Measurements from ENCODE around the gene LGALS8.

LGALS8 gene

GRCh38 chr1:236509647-236510401, 14.0 kb upstream of the LGALS8 start:
- DNase-seq: no peak

GRCh38 chr1:236511735-236512418, 11.9 kb upstream of the LGALS8 start:
- DNase-seq: no peak

- no peak for DNase-seq
These were observed 8.9 kb upstream of the LGALS8 start for GRCh38 chr1:236514703-236515442.

GRCh38 chr1:236515443-236515958, 8.3 kb upstream of the LGALS8 start:
- no peak for DNase-seq

GRCh38 chr1:236516929-236517704, 6.7 kb upstream of the LGALS8 start:
- DNase-seq: no peak

GRCh38 chr1:236518322-236518721, 5.5 kb upstream of the LGALS8 start:
- DNase-seq: no peak

- DNase-seq: no peak
These were observed 3.3 kb upstream of the LGALS8 start for GRCh38 chr1:236520445-236521005.

GRCh38 chr1:236522937-236523703, 662 bp upstream of the LGALS8 start:
- no peak for DNase-seq

GRCh38 chr1:236524142-236524894, 536 bp downstream of the LGALS8 start:
- DNase-seq: no peak

GRCh38 chr1:236524895-236525184, 1.1 kb downstream of the LGALS8 start:
- DNase-seq: no peak

- DNase-seq: no peak
These were observed 2.3 kb downstream of the LGALS8 start for GRCh38 chr1:236526079-236526478.

- no peak for DNase-seq
These were observed 6.5 kb downstream of the LGALS8 start for GRCh38 chr1:236530286-236530685.

- no peak for DNase-seq
These were observed 7.2 kb downstream of the LGALS8 start for GRCh38 chr1:236530959-236531358.

GRCh38 chr1:236532850-236533249, 9.1 kb downstream of the LGALS8 start:
- DNase-seq: no peak

GRCh38 chr1:236534151-236534651, 10.4 kb downstream of the LGALS8 start:
- no peak for DNase-seq

GRCh38 chr1:236535190-236535589, 11.4 kb downstream of the LGALS8 start:
- DNase-seq: no peak

- no peak for DNase-seq
These were observed 11.9 kb downstream of the LGALS8 start for GRCh38 chr1:236535662-236536161.

GRCh38 chr1:236536540-236536939, 12.8 kb downstream of the LGALS8 start:
- DNase-seq: no peak

GRCh38 chr1:236540813-236541465, 17.2 kb downstream of the LGALS8 start:
- no peak for DNase-seq

- no peak for DNase-seq
These were observed 17.9 kb downstream of the LGALS8 start for GRCh38 chr1:236541710-236542109.
